ENCODE data around the gene EPHA6.

The EPHA6 gene

DNA sequence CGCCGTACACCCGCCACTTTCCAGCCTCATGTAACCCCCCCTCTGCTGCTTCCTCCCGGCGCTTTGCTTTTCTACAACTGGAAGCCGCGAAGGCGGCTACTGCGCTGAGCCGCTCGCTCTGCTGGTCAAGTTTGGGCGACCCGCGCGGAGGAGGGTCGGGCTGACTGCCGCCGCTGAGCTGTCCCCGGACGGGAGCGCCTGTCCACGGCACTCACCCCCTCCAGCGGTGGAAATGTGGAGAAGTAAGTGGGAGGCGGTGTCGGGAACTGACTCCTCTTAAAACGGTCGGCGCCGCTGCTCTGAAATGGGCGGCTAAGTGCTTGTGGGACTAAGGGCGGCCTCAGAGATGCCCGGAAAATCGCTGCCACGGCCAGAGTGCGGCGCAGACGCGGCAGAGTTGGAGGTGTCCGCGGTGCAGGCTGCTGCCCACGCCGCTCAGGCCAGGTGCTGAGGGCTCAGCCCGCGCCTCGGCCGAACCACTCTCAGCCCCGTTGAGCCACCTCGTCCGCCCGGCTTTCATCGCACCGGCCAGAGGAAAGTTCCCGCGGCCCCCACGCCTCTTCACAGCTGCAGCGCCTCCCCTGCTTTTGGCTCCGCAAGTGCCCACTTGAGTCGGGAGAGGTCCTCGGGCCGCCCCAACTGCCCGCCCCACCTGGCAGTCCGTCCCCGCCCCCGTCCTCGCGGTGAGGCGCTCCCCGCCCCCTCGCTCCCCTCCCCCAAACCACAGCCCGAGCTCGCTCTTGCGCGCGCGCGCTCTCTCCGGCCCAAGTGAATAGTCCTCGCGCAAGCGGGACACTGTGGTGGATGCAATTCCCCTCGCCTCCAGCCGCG lies at the start of gene EPHA6:
TSS of gene EPHA6 (plus strand) at position 775 of the 831 bp plus-strand sequence.
- H3K27ac ChIP-seq = no peak within 1 kb of the TSS
- no peak for DNase-seq (ENCODE audit: low read depth, low spot score)

DNA sequence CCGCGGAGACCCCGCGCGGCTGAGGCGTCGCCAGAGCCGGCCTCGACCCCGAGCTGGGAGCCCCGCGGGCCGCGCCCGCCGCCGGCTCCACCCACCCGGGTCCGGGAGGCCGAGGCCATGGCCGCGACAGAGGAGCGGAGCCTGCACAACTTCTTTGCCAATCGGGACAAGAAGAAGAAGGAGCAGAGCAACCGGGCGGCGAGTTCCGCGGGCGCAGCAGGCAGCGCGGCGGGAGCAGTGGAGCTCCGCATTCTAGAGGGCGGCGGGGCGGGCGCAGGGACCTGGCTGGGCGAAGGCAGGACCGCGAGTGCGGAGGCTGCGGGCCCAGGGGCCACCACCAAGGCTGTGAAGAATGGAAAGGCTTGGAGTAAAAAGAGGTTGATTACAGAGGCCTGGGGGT lies 37.6 kb upstream of the EPHA6 start:
- no peak for DNase-seq (ENCODE audit: low read depth, low spot score)

DNA sequence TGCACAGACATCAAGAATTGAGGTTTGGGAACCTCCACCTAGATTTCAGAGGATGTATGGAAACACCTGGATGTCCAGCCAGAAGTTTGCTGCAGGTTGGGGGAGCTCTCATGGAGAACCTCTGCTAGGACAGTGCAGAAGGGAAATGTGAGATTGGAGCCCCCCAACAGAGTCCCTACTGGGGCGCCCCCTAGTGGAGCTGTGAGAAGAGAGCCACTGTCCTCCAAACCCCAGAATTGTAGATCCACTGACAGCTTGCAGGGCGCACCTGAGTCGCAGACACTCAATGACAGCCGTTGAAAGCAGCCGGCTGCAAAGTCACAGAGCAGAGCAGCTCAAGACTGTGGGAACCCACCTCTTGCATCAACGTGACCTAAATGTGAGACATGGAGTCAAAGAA lies 34.6 kb upstream of the EPHA6 start:
- H3K27ac ChIP-seq = no peak overlapping the region
- DNase-seq (ENCODE audit: low read depth, low spot score) = no peak

More for the DNA sequence above, 37.6 kb upstream of the EPHA6 start:
- no peak overlapping the region for H3K27ac ChIP-seq

DNA sequence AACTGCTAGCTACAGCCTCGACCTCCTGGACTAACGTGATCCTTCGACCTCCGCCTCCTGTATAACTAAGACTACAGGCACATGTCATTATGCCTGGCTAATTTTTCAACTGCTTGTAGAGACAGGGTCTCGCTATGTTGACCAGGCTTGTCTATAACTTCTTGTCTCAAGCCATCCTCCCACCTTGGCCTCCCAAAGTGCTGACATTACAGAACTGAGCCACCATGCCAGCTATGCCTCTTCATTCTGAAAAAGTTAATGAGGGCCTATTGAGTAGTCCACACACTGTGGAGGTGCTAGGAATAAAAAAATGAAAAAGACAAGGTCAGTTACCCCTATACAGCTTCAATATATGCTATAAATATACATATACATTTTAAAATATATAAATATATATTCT lies 18.3 kb upstream of the EPHA6 start:
- no peak for DNase-seq (ENCODE audit: low read depth, low spot score)
- H3K27ac ChIP-seq = no peak overlapping the region

DNA sequence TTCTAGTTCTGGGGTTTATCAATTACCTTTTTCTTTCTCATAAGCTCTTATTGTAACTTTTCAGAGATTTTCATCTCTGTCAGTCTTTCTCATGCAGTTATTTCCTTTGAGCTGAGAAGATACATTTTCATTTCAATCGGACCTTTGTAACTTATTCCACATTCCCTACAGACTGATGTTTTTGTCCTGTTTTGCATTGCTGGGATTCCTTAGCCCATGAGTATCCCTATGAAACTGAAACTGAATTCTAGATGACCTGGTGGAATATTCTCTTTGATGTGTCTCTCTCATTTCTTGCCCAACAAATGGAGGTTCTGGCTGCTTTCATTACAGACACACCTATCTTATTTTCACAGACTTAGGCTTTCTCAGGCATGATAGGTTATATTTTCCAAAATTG lies 10.5 kb upstream of the EPHA6 start:
- no peak overlapping the region for H3K27ac ChIP-seq
- no peak for DNase-seq (ENCODE audit: low read depth, low spot score)

DNA sequence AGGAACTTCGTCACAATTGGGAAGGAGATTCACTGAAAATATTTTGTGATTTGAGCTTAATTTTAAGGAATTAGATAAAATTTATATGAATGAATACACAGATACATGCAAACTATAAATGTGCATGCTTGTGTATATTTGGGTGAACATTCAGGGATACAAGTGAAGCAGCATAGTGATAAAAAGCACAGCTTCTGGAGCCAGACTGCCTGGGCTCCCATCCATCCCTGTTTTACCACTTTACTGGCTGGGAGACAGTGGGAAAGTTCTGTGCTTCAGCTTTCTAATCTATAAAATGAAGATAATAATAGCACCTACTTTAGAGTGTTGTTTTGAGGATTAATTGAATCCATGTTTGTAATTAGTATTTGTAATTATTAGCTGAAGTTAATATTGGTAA lies 8.1 kb upstream of the EPHA6 start:
- H3K27ac ChIP-seq = no peak overlapping the region
- DNase-seq (ENCODE audit: low read depth, low spot score) = no peak

DNA sequence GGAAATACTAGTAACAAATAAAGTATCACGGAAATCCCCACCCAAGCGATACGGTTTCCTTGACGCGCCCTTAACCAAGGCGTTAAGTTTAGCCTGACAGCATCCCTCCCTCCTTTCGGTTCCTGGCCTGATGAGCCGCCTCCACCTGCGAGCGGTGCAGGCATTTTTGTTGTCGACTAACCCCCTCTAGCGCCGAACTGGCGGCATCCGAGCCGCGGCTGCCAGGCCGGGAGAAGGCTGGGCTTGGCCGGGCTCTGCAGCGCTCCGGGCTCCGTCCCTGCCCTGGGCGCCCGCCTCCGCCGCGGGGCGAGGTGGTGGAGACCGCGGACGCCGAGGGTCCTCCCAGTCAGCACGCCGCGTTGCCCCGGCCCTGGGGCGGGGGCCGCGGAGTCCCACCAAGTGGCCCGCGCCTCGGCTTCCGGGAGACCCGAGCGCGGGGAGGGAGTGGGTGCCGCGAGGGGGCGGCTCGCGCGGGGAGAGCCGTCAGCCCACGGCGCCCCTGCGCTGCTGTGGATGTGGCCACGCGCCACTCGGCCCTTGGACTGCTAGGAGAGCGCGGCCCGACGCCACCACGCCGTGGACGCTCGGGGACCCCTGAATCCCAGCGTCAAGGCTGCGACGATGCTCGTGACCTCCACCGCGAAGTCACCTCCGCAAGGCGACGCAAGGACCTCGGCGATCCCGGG lies 1.1 kb upstream of the EPHA6 start:
- no peak overlapping the region for H3K27ac ChIP-seq

DNA sequence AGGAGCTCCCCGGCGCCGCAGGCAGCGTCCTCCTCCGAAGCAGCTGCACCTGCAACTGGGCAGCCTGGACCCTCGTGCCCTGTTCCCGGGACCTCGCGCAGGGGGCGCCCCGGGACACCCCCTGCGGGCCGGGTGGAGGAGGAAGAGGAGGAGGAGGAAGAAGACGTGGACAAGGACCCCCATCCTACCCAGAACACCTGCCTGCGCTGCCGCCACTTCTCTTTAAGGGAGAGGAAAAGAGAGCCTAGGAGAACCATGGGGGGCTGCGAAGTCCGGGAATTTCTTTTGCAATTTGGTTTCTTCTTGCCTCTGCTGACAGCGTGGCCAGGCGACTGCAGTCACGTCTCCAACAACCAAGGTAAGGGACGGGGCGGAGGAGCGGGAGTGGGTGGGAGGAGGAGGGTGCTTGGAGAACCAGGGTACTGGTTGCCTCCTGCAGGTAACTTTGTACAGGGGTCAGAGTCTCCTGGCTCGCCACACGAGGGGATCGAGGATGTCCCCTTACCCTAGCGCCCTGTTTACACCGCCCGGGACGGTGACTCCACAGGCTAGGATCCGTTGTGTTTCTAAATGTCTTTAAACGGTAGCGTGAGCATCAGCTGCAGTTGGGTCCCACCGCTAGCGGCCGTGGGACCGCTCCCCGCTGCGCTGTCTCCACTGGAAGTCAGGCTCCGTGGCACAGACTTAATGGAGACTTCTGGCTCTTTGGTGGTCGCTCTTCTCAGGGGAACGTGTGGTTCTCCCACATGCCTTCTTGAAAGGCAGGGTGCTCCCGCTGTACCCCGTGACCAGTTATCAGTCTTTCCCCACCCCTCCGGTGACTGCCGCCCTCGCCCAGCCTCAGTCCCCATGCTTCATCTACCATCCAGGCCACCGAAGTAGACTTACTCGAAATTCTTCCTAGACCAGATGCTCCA lies 515 bp downstream of the EPHA6 start:
- no peak overlapping the region for H3K27ac ChIP-seq
- no peak for DNase-seq (ENCODE audit: low read depth, low spot score)

More for the DNA sequence above, 1.1 kb upstream of the EPHA6 start:
- peak; percentile 22 for DNase-seq (ENCODE audit: low read depth, low spot score)

DNA sequence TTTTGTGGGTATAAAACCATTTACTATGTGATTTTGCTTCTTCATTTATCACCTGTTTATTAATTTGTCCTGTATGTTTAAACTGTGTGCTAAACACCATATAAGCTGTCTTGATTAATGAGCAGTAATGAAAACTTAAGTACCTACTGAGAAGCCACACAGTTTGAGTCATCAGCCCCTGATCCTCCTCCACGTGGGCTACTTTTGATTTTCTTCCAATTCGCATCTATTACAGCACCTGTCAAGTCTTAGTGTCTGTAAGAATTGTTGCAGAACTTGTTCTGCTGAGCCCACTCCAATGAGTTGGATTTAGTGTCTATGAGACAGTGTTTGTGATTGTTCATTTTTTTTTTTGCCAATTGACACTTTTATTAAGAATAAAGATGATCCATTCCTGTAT lies 16.8 kb downstream of the EPHA6 start:
- DNase-seq (ENCODE audit: low read depth, low spot score) = no peak
- H3K27ac ChIP-seq = no peak overlapping the region

DNA sequence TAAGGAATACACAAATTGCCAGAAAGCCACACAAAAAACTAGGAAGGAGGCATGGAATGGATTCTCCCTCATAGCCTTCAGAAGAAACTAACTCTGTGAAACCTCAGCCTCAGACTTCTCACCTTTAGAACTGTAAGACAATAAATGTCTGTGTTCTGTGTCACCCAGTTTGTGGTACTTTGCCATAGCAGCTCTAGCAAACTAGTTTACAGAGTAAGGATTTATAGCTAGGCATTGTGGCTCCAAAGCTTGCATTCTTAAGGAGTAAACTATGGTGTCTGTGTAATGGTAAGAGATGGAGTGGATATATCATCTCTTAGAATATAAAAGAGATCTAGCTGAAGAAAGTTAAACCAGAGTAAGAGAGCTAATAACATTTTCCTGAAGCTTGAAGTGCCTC lies 18.9 kb downstream of the EPHA6 start:
- no peak for DNase-seq (ENCODE audit: low read depth, low spot score)
- H3K27ac ChIP-seq = no peak overlapping the region

DNA sequence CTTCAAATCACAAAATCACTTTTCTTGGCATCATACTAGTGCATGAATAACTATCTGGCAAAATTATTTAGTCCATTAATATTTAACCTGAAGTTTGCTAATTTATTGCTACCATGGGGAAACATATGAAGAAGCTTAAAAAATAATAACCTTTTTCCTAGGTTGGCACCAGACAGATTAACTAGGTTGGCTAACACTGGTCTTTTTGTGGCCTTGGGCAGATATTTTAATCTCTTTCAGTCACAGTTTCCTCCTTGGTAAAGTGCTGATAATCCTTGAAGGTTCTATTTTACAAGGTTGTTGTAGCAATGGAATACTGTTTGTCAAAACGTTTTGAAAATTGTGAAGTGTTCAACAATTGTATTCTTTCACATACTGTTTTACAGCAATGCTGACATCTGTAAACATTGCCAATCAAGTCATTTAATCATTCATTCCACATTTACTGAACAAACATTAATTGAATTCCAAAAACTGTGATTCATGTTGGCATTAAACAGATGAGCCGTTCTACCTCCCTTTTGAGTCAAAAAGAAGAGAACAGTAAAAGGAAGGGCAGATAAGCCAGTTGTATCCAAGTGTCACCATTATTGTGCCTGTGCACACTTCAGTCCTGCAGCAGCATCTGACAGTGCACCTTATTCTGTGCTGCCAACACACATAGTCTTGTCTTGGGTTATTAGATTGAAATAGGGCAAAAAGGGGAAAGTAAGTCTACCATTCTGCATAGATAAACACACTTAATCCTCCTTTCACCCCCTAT lies 21.9 kb downstream of the EPHA6 start:
- DNase-seq (ENCODE audit: low read depth, low spot score) = no peak

DNA sequence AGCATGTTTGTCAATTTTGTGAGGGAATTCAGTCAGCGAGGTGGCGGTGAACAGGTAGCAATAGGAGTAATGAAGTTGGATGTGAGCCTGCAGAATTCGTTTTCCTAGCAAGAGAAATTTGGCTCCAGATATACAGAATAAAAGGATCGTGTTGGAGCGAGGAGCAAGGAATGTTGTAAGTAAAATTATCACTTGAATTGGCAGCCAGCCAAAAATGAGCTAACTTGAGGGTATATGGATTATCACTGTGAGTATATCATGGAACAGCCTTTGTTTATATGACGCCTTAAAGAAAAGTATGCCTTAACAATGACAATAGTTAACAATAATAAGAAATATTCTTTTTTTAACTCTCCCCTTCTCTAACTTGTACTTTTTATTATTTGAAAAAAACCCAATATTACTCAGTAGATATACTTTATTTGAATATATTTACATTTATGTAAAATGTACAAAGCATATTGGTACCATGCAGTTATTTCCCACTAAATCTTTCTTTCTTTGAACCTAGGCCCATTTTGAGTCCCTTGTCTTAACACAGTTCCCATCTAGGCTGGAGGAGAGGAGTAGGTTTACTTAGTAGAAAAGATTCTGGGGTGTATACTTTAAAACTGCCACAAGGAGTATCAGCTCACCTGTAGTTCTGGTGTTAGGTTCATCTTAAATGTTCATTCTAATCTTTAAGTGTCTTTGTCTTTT lies 29.3 kb downstream of the EPHA6 start:
- H3K27ac ChIP-seq = no peak overlapping the region
- DNase-seq (ENCODE audit: low read depth, low spot score) = no peak

More for the DNA sequence above, 21.9 kb downstream of the EPHA6 start:
- no peak overlapping the region for H3K27ac ChIP-seq

DNA sequence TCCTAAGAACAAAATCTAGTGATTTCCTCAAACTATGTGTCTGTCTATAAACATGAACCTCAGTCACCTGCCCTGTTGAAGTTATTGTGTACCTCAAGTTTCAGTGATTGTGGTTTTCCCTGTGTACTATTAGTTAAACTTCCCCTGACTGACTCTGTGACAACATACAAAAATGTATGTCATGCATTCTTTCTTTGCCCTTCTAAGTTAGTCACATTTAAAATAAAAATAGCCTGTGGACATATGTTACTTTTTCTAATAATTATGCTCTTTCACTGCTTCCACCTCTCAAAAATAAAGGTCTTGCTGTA lies 29.8 kb downstream of the EPHA6 start:
- no peak overlapping the region for H3K27ac ChIP-seq
- no peak for DNase-seq (ENCODE audit: low read depth, low spot score)

DNA sequence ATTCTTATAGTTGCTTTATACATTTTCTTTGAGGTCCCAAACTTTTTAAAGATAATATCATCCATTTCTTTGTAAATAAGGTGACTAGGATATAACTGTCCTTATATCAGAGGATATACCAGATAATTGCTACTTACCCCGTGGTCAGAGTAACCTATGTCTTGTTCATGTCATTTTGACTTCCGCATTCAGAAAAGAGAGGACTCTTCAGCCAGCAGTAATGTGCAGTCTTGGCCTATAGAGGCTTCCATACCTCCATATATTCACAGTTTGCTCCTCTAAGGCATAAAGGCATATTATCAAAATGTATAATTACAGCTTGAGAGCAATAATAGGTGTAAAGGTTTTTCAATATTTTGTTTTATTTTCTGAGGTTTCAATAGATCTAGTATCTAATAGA lies 38.5 kb downstream of the EPHA6 start:
- DNase-seq (ENCODE audit: low read depth, low spot score) = no peak
- no peak overlapping the region for H3K27ac ChIP-seq

DNA sequence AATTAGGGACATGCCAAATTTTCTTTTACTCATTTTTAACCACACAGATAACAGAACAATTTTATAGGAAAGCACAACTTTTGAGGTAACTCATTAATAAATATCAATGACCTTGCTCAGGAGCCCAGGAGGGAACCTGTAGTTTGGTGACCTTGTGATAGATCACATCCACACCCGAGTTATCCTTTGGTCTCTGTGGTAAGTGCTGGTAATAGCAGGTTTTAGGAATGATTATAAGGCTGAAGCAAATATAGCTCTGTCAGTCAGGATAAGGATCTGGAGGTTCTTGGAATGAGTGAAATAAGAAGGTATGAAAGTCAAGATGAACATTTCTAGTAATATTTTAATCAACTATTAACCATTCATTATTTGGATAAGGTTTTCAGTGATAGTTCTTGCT lies 46.5 kb downstream of the EPHA6 start:
- no peak overlapping the region for H3K27ac ChIP-seq
- DNase-seq (ENCODE audit: low read depth, low spot score) = no peak

DNA sequence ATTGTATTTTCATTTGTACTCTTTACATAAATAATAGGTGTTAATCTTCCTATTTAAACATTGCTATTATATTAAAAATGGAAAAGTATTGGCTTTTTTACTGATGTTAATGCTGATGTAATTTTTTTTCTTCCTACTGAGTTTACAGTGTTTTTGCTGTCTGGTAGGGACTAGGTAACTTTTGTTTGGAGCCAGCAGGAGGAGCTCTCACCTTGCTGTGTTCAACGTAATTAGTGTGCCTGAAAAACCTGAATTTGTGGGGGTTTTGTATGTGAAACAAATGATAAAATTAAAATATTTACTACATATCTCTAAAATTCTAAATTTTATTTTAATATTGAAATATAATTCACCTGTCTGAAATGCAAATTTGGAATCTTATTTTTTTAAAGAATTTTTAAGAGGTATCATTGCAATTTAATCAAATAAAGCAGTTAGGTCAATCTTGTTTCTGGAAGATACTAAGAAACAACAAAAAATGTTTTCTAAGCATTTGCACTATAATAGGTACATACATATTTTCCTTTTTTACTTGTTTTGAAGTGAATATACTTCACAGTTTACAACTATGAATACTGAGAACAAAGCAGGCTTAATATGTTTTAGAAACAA lies 48.8 kb downstream of the EPHA6 start:
- DNase-seq (ENCODE audit: low read depth, low spot score) = peak; percentile 2
- H3K27ac ChIP-seq = no peak overlapping the region

DNA sequence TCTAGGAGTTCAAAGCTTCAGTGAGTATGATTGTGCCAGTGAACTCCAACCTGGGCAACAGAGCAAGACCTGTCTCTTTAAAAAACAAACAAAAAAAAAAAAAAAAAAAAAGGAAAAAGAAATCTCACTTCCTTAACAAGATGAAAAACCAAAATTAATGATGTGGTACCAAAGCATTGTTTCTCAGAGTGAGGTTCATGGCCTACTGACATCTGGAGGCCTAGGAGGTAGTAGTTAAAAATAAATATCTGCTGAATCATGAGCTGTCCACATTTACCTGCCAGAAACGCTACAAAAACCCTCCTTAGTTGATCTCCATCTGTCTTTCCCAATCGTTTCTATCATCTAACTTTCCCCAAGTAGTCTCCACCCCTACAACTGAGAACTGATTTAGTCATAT lies 51.2 kb downstream of the EPHA6 start:
- H3K27ac ChIP-seq = no peak overlapping the region

DNA sequence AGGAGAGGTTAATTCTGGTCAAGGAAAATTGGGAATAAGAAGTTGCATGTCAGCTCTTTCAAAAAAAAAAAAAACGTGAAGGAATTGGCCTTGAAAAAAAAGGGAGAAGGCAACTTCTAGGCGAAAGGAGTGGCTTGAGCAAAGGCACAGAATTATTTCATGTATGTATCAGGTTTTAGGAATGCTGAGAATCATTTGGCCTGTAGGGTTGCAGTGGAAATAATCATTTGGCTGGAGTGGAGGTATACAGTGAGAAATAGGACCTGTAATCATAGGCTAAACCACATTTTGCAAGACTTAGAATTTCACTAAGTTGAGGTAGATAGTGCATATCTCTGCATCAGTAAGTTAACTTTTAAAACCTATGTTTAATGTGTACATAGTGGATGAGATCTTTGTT lies 54.9 kb downstream of the EPHA6 start:
- DNase-seq (ENCODE audit: low read depth, low spot score) = no peak
- H3K27ac ChIP-seq = no peak overlapping the region

More for the DNA sequence above, 51.2 kb downstream of the EPHA6 start:
- no peak for DNase-seq (ENCODE audit: low read depth, low spot score)

DNA sequence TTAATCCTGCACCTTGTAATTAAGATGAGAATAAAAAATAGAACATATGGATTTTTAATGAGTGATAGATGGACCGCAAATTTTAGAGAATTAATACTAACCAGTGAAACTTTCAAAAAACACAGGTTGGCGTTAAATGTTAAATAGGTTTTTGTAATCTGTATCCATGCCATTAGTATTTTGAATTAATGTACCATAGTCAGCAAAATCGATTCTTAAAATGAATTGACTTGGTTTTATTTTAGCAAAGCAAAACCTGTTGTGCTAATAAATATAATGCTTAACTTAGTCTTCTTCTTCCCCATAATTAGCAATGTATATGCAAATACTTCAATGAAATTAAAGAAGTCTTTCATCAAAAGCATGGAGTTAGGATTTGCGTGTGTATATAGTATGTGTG lies 63.1 kb downstream of the EPHA6 start:
- DNase-seq (ENCODE audit: low read depth, low spot score) = no peak
- no peak overlapping the region for H3K27ac ChIP-seq

Measured in epithelial cell of prostate (primary cell).